HG03520 (cell line): Measurements from ENCODE around the gene SRGAP2.
"Not testable (repeated sequence)": the region's sequence is repeated elsewhere in the genome, so short reads cannot be mapped to it uniquely, and the experiment has no call there.

Experiments used
- ATAC-seq: cut with Tn5 transposase; IDR thresholded peaks from one replicate; pipeline ENCODE4 v1.9.1; 2021; ENCODE audit warnings: mild to moderate bottlenecking, moderate library complexity; ENCODE audit not compliant: unreplicated experiment

The SRGAP2 gene

DNA sequence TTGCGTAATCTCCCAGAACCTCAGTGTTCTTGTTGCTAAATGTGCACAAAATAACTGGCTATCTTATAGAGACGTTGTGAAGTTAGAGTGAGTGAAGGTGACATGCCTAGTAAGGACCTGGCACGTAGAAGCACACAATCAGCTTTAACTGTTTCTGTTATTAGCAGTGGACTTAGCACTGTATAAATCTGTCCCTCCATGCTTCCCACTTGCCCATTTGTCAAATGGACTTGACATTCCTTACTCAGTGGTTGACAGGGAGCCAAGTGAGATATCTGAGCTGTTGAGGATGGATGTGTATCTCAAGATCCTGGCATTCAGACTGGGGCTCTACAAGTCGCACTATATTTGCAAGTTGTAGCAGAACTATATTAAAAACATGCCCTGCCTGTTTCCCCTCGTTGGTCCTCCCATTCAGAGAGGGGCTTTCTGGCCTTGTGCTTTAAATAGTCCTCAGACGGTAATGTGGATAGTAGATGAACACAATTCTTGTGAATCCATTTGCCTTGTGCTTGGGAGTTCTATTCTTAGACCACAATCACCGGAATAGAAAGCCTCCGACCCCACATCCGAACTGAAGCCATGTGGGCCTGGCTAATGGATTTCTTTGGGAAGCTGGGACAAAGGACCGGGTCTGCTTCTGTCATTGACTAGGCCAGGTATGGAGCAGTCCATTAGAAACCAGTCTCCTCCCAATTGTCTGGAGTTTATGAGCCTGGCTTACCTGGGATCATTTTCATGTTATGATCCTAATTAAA lies 43.0 kb downstream of the SRGAP2 start:
- ATAC-seq: not testable (repeated sequence)

DNA sequence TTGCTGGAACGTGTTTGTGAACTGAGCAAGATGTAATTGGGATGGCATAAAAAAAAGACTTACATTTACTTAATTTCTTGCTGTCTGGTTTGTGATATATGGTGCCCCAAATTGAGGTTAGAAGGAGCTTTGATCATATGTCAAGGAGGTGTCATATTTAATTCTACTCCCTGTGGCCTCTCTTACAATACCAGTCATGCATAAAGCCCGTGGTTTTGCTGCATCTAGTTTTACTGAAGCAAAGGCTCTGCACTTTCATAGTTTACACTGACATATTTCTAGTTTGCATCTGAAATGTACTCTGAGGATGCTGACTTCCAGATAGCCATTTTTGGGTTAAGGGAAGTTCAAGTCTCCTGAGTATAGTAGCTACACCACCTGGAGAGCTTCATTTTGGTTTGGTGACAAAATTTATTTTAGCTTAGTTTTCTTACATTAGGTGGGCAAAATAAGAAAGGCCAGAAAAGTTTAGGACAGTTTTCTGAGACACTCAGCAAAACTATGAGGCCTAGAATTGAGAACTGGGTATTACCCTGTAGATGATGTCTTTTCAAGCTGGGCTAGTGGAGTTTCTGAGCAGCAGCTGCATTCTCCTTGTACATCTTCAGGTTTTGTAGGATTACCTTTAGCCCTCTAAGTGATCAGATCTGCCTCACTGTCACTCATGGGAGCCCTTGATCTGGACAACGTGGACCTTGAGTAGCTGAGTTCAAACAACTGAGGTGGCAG lies 47.8 kb downstream of the SRGAP2 start:
- ATAC-seq: not testable (repeated sequence)

DNA sequence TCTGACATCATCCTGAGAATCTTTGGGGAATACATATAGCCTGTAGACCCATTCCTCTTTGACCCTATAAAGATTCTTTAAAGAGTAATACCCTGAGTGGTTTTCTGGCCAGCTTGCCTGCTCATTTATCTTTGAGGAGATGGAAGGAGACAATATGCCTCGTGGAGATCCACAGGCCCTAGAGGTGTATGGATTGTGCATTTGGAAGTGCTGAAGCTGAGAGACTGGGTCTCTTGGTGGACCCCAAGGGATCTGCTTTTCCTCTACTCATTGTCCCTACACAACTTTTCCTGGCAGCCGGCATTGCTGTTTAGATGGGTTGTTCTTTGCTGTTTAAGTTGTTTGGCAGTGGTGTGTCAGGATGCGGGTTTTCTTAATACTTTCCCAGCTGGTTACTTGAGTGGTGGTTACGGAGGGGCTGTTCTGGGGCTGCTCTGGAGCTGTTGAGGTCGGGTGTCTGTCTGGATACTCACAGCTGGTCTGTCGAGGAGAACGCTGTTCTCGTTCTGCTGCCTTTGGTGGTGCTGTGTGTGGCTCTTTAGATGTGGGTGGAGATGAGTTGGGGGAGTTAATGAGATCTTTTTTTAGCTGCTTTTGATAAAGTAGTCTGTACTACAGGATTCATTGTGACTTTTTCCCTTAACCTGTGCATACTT lies 49.5 kb downstream of the SRGAP2 start:
- ATAC-seq: not testable (repeated sequence)
